ENCODE data around the gene FGF7. TPM values are rescaled to one million over a fixed set of nuclear protein-coding genes. Genes with fewer than 3 reads are reported as not detected.
"Not testable (repeated sequence)": the region's sequence is repeated elsewhere in the genome, so short reads cannot be mapped to it uniquely, and the experiment has no call there.

Gene FGF7
- total RNA-seq, 3 donors from 2014 or later: 2.6 to 46.7 (median 13.4) TPM

DNA sequence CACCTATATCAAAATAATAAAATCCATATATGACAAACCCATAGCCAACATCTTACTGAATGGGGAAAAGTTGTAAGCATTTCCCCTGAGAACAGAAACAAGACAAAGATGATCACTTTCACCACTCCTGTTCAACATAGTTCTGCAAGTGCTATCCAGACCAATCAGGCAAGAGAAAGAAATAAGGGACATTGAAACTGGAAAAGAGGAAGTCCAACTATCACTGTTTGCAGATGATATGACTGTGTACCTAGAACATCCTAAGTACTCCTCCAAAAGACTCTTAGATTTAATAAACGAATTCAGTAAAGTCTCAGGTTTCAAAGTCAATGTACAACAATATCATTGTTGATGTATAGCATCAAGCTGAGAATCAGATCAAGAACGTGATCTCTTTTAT, 35.6 kb upstream of the FGF7 start:
- DNase-seq (no peak), ATAC-seq (no peak)
- Histone ChIP-seq H3K4me1 (ENCODE audit: low read depth) (no peaks in the 10 kb centered on the region), H3K9me3 (no peaks in the 10 kb centered on the region), H3K4me3 (no peak overlapping the region), H3K36me3 (ENCODE audit: low read depth) (no peaks in the 10 kb centered on the region)
- intact Hi-C loops (cut with DNase I, micrococcal nuclease): no loop called here
- TF ChIP-seq, protein P1, sequence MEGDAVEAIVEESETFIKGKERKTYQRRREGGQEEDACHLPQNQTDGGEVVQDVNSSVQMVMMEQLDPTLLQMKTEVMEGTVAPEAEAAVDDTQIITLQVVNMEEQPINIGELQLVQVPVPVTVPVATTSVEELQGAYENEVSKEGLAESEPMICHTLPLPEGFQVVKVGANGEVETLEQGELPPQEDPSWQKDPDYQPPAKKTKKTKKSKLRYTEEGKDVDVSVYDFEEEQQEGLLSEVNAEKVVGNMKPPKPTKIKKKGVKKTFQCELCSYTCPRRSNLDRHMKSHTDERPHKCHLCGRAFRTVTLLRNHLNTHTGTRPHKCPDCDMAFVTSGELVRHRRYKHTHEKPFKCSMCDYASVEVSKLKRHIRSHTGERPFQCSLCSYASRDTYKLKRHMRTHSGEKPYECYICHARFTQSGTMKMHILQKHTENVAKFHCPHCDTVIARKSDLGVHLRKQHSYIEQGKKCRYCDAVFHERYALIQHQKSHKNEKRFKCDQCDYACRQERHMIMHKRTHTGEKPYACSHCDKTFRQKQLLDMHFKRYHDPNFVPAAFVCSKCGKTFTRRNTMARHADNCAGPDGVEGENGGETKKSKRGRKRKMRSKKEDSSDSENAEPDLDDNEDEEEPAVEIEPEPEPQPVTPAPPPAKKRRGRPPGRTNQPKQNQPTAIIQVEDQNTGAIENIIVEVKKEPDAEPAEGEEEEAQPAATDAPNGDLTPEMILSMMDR (IDR thresholded peaks at IDR 0.05): no peak

DNA sequence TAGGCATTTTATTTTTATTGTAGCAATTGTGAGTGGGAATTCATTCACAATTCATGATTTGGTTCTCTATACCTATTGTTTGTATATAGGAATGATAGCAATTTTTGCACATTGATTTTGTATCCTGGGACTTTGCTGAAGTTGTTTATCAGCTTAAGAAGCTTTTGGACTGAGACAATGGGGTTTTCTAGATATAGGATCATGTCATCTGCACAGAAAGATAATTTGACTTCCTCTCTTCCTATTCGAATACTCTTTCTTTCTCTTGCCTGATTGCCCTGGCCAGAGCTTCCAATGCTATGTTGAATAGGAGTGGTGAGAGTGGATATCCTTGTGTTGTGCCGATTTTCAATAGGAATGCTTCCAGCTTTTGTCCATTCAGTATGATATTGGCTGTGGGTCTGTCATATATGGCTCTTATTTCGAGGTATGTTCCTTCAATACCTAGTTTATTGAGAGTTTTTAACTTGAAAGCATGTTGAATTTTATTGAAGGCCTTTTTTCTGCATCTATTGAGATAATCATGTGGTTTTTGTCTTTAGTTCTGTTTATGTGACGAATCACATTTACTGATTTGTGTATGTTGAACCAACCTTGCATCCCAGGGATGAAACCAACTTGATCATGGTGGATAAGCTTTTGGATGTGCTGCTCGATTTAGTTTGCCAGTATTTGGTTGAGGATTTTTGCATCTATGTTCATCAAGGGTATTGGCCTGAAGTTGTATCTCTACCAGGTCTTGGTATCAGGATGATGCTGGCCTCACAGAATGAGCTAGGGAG, 20.3 kb upstream of the FGF7 start:
- ATAC-seq; H3K4me3 ChIP-seq; H3K9me3 ChIP-seq; H3K36me3 ChIP-seq (ENCODE audit: low read depth); DNase-seq; H3K4me1 ChIP-seq (ENCODE audit: low read depth); intact Hi-C loops (cut with DNase I, micrococcal nuclease): not testable (repeated sequence)

DNA sequence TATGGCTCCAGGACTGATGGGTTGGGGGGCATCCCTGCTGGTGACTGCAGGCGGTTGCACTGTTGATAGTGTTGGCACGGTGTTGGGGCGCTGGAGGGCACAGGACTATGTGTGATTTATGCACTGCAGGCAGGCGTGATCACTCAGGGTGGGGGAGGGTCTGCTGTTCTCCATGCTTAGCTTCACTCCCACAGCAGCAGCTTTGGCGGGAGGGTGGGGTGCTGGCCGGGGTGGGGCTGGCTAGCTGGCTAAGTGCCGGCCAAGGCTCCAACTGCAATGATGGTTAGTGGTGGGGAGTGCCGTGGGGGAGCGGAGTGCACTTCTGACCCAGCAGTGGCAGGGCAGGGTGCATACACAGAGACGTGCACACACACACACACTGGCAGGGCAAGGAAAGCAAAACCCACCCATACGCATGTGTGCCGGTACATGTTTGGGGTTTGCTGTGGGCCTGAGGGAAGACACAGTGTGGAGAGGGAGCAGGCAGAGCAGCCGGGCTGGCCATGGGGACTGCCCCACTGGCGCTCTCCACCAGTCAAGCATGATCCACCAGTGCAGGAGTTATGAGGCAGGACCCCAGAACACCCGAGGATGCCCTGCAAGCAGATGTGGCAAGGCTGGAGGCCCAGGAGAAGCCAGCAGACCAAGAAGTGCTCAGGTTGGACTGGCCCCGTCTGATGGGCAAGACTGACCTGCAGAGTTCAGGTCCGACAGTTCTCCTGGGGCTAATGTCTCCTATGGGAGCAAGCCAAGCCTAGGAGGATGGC, 16.5 kb upstream of the FGF7 start:
- DNase-seq (no peak), ATAC-seq (no peak)
- Histone ChIP-seq H3K9me3 (no peaks in the 10 kb centered on the region), H3K4me1 (ENCODE audit: low read depth) (no peaks in the 10 kb centered on the region), H3K4me3 (no peak overlapping the region), H3K36me3 (ENCODE audit: low read depth) (no peaks in the 10 kb centered on the region)
- intact Hi-C loops (cut with DNase I, micrococcal nuclease): no loop called here
- TF ChIP-seq, protein P1 (IDR thresholded peaks at IDR 0.05): no peak

GRCh38 chr15:49410641-49411040, 12.4 kb upstream of the FGF7 start:
- H3K4me3 ChIP-seq: no peak overlapping the region
- intact Hi-C loops (cut with DNase I, micrococcal nuclease): no loop called here
- DNase-seq (no peak), ATAC-seq (no peak)
- H3K4me1 ChIP-seq (ENCODE audit: low read depth): no peaks in the 10 kb centered on the region
- H3K9me3 ChIP-seq: no peaks in the 10 kb centered on the region
- no peaks in the 10 kb centered on the region for H3K36me3 ChIP-seq (ENCODE audit: low read depth)
- TF ChIP-seq, protein P1 (IDR thresholded peaks at IDR 0.05): no peak

GRCh38 chr15:49412797-49413196, 10.2 kb upstream of the FGF7 start:
- TF ChIP-seq, protein P1 (IDR thresholded peaks at IDR 0.05): no peak
- Histone ChIP-seq H3K4me3 (no peak overlapping the region), H3K9me3 (no peaks in the 10 kb centered on the region), H3K4me1 (ENCODE audit: low read depth) (no peaks in the 10 kb centered on the region), H3K36me3 (ENCODE audit: low read depth) (no peaks in the 10 kb centered on the region)
- no peak for DNase-seq
- intact Hi-C loops (cut with DNase I, micrococcal nuclease): no loop called here
- no peak for ATAC-seq

GRCh38 chr15:49415149-49415548, 7.9 kb upstream of the FGF7 start:
- TF ChIP-seq, protein P1 (IDR thresholded peaks at IDR 0.05): no peak
- Histone ChIP-seq H3K9me3 (no peaks in the 10 kb centered on the region), H3K4me3 (no peak overlapping the region), H3K36me3 (ENCODE audit: low read depth) (no peaks in the 10 kb centered on the region), H3K4me1 (ENCODE audit: low read depth) (no peaks in the 10 kb centered on the region)
- intact Hi-C loops (cut with DNase I, micrococcal nuclease): no loop called here
- ATAC-seq (no peak), DNase-seq (no peak)
